Effector CD4-positive, alpha-beta T cell (primary cell): ENCODE data around the gene SIL1.
"Not testable (repeated sequence)": the region's sequence is repeated elsewhere in the genome, so short reads cannot be mapped to it uniquely, and the experiment has no call there.

ENCODE experiments used
- DNase-seq: peaks from one replicate; pipeline ENCODE4 v3.0.0-alpha.2; 2020
- total RNA-seq: gene quantifications from one replicate; lab custom pipeline; 2026; lab: John Stamatoyannopoulos, UW

The SIL1 gene
- 12.0 reads per million, percentile 35 among the genes with 10 or more reads in this experiment for total RNA-seq

DNA sequence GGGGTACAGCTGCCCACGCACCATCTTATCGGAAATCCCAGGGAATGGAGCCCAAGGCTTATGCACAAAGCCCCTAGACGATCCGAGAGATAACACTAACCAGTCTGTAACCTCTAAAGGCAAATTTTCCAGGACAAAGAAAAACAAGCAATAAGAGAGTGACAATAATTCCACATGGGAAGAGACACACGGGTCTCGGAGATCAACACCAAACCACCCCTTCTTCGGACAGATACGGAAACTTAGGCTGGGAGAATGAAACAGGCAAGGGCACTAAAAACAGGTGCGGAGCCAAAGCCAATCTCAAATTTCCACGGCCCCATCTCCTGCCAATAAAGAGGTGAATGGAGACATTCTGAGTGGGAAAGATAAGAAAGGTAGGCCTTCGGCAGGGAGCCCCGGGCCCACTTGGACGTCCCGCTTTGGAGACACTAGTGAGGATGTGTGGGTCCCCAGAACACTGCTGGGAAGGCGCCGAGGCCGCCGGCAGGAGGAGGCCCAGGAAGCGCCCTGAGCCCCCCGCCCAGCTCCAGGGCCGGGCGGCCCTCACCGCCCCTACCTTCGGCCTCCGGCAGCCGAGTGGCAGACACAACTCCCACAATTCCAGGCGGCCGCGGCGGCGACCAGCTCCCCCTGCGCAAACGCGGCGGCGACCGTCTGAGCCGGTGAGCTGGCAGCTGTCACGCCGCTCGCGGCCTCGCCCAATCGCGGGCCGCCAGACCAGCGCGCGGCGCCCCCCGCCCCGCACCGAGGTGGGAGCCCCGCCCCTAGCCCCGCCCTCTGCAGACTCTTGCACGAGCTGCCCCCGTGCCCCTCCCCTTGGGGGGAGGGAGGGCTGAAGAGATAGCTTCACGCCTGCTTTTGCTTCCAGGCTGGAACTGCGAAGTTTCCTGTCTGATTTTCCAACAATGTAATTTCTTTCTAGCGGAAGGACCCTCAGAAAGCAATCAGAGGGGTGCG, at the start of gene SIL1:
Gene SIL1, minus strand, starts transcription at position 659 of the 960 bp plus-strand sequence. CDS start 70,525 bp downstream, outside the sequence.
- DNase-seq: peak; percentile 91

DNA sequence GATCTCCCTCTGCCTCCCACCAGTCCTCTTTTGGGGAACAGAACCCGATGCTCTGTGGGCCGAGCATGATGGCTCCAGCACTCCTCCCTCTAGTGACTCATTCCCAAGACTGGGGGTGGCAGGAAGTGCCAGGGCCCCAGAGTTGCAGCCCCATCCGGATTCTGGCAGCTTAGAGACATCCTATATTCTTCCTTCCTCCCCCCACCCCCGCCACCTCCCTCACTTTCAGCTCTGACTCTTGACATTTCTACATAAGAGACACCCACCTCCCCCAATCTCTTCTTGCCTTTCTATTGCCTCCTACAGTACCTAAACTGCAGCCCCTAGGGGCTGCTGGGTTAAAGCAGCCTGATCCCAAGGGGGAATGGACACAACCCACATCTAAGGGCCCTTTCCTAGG, 48.2 kb upstream of the SIL1 start:
- DNase-seq: no peak

DNA sequence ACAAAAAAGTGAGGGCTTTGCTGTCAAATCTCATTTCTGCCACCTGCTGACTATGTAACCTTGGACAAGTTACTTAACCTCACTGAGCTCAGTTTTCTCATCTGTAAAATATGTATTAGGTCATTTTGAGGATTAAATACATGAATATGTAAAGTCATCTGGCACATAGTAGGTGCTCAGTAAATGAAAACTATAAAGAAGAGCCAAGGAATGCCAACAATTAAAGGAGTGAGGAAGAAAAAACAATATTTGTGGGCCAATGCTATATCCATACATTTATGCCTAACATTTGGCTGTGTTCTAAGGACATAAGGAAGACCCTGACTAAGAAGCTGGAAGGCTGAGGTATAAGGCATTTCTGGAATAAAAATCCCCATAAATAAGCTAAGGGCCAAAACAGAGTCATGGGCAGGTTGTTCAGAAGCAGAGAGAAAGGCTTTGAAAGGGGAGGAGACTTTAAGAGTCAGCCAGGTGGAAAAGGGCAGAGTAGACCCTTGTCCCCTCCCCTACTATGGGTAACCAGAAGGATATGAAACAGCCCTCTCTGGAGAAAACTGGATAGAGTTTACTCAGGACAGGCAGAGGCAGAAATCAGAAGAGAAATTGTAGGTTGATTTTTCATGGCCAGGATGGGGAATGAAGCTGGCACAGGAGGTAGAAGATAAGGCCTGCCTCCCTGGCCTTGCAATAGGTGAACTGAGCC, 47.6 kb upstream of the SIL1 start:
- DNase-seq: no peak

DNA sequence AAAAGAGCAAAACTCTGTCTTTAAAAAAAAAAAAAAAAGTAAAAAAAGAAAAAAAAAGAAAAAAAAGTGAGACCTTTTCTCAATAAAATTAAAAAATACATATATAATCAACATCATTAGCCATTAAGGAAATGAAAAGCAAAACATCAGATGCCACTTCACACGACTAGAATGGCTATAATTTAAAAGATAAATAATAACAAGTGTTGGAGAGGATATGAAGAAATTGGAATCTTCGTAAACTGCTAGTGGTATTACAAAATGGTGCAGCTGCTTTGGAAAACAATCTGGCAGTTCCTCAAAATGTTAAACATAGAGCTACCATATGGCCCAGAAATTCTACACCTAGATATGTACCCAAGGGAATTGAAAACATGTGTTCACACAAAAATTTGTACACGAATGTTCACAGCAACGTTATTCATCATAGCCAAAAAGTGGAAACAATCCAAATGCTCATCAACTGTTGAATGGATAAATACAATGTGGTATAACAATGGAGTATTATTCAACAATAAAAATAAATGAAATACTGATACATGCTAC, 45.3 kb upstream of the SIL1 start:
- DNase-seq: no peak

DNA sequence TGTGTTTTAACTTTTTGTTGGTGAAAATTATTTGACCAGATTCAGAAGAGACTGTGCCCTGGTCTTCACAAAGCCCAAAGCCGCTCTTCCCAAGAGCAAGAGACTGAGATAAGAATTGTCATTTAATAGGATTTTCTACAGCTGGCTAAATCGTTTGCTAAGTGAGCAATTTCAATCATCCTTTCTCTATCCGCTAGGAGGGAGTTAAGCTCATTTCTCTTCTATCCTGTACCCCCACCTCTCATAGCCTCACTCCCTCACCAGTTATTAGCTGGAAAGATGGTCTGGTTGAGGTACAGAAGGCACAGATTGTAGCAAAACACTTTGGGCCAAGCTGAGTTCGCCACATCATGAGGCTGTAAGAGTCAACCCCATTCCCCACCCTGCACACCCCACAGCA, 43.0 kb upstream of the SIL1 start:
- DNase-seq: no peak

DNA sequence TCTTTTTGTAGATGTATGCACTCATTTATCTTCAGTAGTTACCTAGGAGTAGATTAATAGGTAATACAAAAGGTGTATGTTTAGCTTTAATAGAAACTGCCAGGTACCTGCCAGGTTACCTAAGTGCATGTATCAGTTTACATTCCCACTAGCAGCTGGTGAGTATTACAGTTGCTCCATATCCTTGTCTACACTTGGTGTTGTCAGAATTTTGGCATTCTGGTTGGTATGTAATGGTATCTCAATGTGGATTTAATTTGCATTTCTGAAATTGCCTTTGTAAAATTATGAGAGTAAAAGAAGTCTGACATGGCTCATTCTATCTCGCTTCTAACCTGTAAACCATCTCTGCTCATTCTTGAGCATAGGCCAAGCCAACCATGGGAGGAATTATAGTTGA, 38.3 kb upstream of the SIL1 start:
- no peak for DNase-seq

DNA sequence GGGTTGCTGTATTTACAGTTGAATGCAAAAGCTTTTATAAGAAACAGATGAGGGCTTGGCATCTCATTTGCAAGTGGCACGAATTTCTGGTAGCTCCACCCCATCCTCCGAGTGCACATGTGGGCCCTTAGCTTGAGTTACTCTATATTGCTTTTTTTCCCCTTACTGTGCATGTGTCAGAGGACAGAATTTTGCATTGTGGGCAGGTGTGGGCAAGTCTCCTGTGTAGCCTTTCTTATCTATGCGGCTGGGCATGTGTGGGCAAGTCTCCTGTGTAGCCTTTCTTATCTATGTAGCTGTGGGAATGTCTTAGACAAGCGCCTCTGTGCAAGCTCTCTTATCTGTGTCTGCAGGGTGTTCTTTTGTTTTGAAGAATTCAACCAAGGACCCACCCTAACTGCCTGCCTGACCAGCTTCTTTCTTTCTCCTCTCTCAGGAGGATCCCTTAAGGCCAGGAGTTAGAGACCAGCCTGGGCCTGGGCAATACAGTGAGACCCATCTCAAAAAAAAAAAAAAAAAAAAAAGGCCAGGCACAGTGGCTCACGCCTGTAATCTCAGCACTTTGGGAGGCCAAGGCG, 34.1 kb upstream of the SIL1 start:
- no peak for DNase-seq

DNA sequence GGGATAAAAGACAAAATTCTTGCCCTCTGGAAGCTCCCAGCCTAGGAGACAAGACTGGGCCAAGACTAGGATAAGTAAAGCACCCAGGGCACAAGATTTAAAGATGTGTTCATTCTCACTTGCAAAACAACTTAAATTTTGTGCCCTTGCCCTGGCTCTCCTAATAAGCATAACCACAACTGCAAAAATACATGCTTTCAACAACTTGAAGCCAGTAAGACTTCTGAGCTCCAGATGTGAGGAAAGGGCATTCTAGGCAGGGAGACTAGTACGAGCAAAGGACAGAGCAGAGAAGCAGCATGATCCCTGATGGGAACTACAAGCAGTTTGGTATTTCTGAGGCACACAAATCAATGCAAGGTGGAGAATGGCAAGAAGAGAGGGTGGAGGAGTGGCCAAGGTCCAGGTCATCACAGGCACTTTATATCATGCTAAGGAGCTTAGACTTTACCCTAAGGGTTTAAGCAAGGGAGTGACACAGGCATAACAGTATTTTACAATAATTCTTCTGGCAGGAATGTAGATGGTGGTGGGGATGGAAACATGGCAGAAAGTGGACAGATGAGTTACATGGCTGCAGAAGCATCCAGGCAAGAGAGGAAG, 30.1 kb upstream of the SIL1 start:
- DNase-seq: no peak

DNA sequence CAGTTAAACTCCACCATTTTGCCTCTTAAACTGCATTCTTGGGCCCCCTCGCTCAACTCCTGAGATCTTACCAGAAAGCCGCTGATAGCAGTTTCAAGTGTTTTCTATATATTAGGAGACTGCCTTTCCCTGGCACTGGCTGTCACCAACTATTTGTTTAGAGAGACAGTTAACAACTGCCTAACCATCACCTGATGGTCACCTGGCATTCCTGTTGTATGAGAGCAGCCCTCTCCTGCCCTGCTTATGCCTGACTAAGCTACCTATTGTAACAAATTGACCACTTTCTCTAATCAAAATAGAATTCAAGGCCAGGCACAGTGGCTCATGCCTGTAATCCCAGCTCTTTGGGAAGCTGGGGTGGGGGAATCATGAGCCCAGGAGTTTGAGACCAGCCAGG, 28.0 kb upstream of the SIL1 start:
- no peak for DNase-seq

DNA sequence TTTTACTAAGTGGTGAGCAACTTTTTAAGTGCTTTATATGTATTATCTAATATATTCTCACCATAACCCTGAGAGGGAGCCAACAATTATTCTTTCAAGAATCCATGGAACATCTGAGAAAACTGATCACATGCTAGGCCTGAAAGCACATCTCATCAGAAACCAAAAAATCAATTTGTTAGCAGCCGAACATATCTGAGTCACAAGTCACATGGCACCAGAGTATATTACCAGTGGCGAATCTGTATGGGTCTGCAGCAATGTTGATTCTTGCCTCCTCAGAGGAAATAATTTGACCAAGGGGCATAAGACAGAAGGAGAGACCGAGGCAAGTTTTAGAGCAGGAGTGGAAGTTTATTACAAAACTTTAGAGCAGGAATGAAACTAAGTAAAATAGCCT, 25.3 kb upstream of the SIL1 start:
- no peak for DNase-seq

DNA sequence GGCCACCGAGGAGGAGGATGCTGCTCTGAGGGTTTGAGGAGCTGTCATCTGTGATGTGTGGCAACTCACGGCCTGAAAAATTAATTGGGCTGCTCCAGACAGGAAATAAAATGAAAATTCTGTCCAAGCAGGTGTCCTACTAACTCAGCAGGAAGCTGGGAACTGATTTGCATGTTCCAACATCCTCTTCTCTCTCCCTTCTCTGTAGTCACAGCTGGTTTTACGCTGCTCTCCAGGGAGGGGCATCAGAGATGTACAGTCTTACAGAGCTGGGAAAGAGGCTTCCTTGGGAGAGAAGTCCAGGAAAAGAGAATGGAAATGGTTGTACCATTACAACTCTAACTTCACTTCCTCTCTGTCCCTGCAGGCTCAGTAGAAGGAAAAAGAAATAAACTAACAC, 24.2 kb upstream of the SIL1 start:
- DNase-seq: no peak

DNA sequence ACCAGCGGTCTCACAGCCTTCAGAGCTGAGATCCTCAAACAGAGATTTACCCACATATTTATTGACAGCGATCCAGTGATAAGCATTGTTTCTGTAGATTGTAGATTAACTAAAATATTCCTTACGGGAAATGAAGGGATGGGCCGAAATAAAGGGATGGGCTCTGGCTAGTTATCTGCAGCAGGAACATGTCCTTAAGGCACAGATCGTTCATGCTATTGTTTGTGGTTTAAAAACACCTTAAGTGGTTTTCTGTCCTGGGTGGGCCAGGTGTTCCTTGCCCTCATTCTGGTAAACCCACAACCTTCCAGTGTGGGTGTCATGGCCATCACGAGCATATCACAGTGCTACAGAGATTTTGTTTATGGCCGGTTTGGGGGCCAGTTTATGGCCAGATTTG, 19.9 kb upstream of the SIL1 start:
- DNase-seq: not testable (repeated sequence)

DNA sequence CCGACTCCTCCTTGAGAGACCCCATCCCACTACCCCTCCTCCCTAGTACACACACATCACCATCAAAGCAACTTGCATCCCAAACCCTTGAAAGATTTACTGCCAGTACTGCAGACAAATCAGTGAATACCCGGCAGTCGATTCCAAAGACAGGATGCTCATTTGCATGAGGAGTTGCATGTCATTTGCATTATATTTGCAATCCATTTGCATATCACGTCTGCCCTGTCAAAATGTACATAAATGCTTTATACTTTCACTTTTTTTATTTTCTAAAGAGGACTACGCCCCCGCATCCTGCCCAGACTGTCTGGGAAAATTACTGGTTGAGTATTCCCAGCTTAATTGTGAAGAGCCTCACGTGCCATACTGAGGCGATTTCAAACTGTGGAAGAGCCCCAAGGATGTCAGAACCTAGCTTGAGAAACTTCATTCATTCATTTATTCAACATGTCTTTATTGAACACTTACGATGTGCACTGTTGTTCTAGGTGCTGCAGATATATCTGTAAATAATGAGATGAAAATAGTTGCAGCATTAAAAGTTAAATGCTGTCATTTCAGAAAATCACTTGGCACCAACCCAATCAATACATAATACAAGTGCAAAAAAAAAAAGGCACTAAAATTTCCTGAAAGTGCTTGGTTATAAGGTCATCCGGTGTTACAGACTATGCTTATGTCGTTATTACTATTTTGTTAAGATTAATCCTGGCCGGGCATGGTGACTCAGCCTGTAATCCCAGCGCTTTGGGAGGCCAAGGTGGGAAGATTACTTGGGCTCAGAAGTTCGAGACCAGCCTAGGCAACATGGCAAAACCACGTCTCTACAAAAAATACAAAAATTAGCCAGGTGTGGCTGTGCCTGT, 17.2 kb upstream of the SIL1 start:
- DNase-seq: no peak

DNA sequence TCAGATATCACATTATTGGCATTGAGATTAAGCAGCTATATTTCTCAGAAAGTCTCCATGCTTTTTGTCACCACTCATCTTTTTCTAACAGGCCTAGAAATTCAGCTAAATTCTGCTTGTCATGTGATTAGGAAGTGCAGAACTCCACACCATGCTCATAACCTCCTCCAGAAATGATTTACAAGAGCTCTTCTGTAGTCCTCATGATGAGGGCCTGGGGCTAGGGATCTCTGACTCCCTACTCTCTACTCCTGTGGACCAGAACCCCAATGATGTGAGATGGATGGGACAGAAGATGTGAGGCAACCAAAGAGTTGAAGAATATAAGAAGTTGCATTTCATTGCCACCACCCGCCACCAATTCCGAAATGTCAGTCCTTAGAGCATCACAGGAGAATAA, 16.5 kb upstream of the SIL1 start:
- no peak for DNase-seq

DNA sequence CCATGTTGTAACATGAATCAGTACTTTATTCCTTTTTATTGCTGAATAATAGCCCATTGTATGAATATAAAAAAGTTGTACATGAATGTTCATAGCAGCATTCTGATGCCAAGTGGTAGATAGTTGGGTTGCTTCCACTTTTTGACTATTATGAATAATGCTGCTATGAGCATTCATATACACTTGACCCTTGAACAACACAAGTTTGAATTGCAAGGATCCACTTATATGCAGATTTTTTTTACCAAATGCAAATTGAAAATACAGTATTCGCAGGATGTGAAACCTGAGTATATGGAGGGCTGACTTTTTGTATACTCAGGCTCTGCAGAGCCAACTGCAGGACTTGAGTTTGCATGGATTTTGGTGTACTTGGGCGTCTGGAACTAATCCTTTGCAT, 14.7 kb upstream of the SIL1 start:
- no peak for DNase-seq

DNA sequence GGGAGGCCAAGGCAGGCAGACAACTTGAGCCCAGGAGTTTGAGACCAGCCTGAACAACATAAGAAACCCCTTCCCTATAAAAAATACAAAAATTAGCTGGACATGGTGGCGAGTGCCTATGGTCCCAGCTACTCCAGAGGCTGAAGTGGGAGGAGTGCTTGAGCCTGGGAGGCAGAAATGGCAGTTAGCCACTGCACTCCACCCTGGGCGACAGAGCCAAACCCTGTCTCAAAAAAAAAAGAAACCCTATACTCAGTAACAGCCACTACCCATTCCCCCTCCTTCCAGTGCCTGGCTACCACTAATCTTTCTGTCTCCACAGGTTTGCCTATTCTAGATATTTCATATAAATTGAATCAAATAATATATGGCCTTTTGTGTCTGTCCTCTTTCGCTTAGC, 14.3 kb upstream of the SIL1 start:
- no peak for DNase-seq

DNA sequence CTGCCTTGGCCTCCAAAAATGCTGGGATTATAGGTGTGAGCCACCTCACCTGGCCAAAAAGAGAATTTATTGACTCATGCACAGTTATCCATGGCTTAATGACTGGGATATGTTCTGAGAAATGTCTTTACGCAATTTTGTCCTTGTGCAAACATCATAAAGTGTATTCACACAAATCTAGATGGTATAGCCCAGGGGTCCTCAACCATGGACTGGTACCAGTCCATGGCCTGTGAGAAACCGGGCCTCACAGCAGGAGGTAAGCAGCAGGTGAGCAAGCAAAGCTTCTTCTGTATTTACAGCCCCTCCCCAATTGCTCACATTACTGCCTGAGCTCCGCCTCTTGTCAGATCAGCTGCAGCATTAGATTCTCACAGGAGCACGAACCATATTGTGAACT, 12.4 kb upstream of the SIL1 start:
- no peak for DNase-seq

DNA sequence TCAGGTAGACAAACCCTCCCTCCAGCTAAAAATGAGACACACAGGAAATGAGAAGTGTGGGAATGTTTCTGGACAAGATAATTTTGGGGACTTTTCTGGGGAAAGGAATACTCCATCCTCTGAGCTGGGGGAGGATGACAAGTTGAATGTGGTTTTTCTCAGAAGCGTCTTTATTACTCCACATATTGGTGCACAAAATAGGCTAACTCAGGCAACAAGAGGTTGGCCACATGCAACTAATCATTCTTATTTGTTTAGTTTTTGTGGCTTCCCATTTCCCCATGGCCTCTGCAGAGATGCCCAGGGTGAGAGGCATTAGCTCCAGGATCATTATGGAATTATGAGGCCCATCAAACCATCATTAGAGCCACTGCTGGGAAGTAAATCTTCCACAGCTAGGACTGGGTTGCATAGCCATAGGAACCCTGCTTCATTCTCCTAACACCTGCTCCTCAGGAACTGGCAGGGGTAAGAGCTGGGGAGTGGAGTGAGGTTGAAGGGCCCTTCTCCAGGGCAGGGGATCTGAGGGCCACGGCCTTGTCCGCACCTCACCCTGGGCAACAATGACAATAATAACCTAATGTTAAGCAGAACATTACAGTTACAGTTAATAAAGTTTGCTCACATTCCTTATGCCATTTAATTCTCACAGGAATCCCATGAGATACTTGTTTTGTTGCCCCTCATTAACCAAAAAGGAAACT, 9.3 kb upstream of the SIL1 start:
- no peak for DNase-seq

DNA sequence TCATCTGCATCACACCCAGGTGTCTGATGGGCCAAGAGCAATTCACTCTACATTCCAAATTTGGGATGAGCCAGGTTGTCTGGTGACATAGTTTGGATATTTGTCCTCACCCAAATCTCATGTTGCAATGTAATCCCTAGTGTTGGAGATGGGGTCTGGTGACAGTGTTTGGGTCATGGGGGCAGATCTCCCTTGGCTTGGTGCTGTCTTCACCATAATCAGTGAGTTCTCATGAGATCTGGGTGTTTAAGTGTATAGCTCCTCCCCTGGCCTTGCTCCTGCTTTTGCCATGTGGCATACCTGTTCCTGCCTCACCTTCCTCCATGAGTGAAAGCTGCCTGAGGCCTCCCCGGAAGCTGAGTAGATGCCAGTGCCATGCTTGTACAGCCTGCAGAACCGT, 7.4 kb upstream of the SIL1 start:
- DNase-seq: no peak

DNA sequence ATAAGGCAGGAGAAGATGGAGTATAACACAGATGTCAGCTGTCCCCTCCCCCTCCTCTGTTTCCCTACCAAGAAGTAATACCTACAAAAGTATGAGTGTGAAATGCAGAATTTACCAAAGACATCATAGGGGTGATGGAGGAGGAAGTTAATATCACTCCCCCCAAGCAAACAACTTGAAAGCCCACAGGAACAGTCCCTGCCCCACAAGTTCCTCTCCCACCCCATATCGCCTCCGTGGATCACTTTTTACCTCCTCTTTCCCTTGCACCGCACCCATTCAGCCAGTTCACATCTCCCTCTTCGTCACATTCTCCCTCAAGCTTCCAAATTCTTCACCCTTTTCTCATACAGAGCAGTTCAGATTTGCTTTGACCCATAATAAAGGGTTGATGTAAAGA, 7.0 kb upstream of the SIL1 start:
- DNase-seq: no peak

DNA sequence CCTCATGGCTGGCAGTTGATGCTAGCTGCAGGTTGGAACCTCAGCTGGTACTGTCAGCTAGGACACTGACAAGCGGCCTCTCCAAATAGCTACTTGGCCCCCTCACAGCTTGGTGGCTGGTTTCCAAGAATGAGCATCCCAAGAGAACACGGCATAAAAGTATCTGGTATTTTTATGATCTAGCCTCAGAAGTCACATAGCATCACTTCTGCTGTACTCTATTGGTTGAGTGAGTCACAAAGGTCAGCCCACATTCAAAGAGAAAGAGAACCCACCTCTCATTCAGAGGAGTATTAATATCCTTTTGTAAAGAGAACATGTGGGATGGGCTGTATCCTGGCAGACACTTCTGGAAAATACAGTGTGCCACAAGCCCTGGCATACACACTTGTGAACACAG, 6.0 kb upstream of the SIL1 start:
- DNase-seq: no peak
